GM23338 (cell line): ENCODE measurements around the gene GLP1R. TPM values are rescaled to one million over a fixed set of nuclear protein-coding genes. Genes with fewer than 3 reads are reported as not detected.

ENCODE experiments used
- ATAC-seq: fragments of 200-7000 bp; cut with Tn5 transposase; 3 replicates; pipeline ENCODE4 v1.9.1; 2020
- DNase-seq: peaks from one replicate; pipeline ENCODE4 v3.0.0-alpha.2; 2015; ENCODE audit warnings: low spot score
- H2AFZ ChIP-seq: fragments of 200-600 bp; sonication (generic); 2 replicates; pipeline ENCODE4 v1.8.0; 2016; ENCODE audit warnings: antibody characterized with exemption, mild to moderate bottlenecking, moderate library complexity
- H3F3A ChIP-seq: fragments of 200-600 bp; sonication (generic); replicated peaks from 2 replicates; pipeline ENCODE4 v1.8.0; 2017; ENCODE audit warnings: antibody characterized with exemption, mixed run types, low read depth
- H3K27ac ChIP-seq: fragments of 200-600 bp; sonication (generic); 2 replicates; pipeline ENCODE4 v1.6.1; 2016; ENCODE audit warnings: low read depth
- H3K27me3 ChIP-seq: fragments of 200-600 bp; sonication (generic); 2 replicates; pipeline ENCODE4 v1.8.0; 2016; ENCODE audit warnings: mild to moderate bottlenecking, mixed run types, moderate library complexity; ENCODE audit not compliant: insufficient read depth
- H3K36me3 ChIP-seq: fragments of 200-600 bp; sonication (generic); 2 replicates; pipeline ENCODE4 v1.8.0; 2016; ENCODE audit warnings: mild to moderate bottlenecking; ENCODE audit not compliant: insufficient read depth
- H3K4me1 ChIP-seq: fragments of 200-600 bp; sonication (generic); 2 replicates; pipeline ENCODE4 v1.8.0; 2016; ENCODE audit warnings: mild to moderate bottlenecking, moderate library complexity; ENCODE audit not compliant: insufficient read depth
- H3K4me2 ChIP-seq: fragments of 200-600 bp; sonication (generic); 2 replicates; pipeline ENCODE4 v1.7.1; 2017; ENCODE audit warnings: mixed run types
- H3K4me3 ChIP-seq: fragments of 200-600 bp; sonication (generic); 2 replicates; pipeline ENCODE4 v1.6.1; 2016; ENCODE audit warnings: mixed run types
- H3K79me2 ChIP-seq: fragments of 200-600 bp; sonication (generic); replicated peaks from 2 replicates; pipeline ENCODE4 v1.8.0; 2017; ENCODE audit warnings: mild to moderate bottlenecking; ENCODE audit not compliant: insufficient read depth
- H3K9me2 ChIP-seq: fragments of 200-600 bp; sonication (generic); 2 replicates; pipeline ENCODE4 v1.8.0; 2017; ENCODE audit not compliant: insufficient read depth
- H4K20me1 ChIP-seq: fragments of 200-600 bp; sonication (generic); replicated peaks from 2 replicates; pipeline ENCODE4 v1.8.0; 2017; ENCODE audit warnings: mild to moderate bottlenecking; ENCODE audit not compliant: insufficient read depth
- H3K27ac Mint-ChIP-seq: 2 replicates; pipeline ENCODE4 v1.8.0; 2020; ENCODE audit warnings: inconsistent platforms, mild to moderate bottlenecking, moderate library complexity, mixed read lengths
- H3K27me3 Mint-ChIP-seq: 3 replicates; pipeline ENCODE4 v1.8.0; 2022; ENCODE audit warnings: low read depth, mild to moderate bottlenecking, moderate library complexity, mixed read lengths, inconsistent platforms; ENCODE audit not compliant: insufficient read depth, poor library complexity
- H3K36me3 Mint-ChIP-seq: 3 replicates; pipeline ENCODE4 v1.8.0; 2021; ENCODE audit warnings: low read depth, mild to moderate bottlenecking, inconsistent platforms, moderate library complexity, mixed read lengths
- H3K4me1 Mint-ChIP-seq: 3 replicates; pipeline ENCODE4 v1.8.0; 2020; ENCODE audit warnings: mild to moderate bottlenecking, inconsistent platforms, mixed read lengths
- H3K4me3 Mint-ChIP-seq: 3 replicates; pipeline ENCODE4 v1.8.0; 2021; ENCODE audit warnings: moderate library complexity, mild to moderate bottlenecking, inconsistent platforms, mixed read lengths
- H3K9me3 Mint-ChIP-seq: 3 replicates; pipeline ENCODE4 v1.8.0; 2020; ENCODE audit warnings: moderate library complexity, mild to moderate bottlenecking, inconsistent platforms, mixed read lengths
- CREB1 ChIP-seq: fragments of 250-450 bp; sonication (Bioruptor Pico); IDR thresholded peaks from 2 replicates; pipeline ENCODE4 v1.5.0; 2020; ENCODE audit warnings: low read depth, mild to moderate bottlenecking, moderate library complexity
- CTCF ChIP-seq, 2 experiments: fragments of 200-600 bp in 1 of 2; sonication (generic) in 1 of 2; conservative IDR thresholded peaks; 2 replicates each; pipeline versions ENCODE4 v1.5.1 to v1.6.1; 2016 to 2017; ENCODE audit warnings: antibody characterized with exemption in 2 of 2, low read depth in 2 of 2, mild to moderate bottlenecking in 2 of 2, moderate library complexity in 1 of 2
- ETS1 ChIP-seq: IDR thresholded peaks from 2 replicates; pipeline ENCODE4 v1.6.1; 2016; ENCODE audit warnings: antibody characterized with exemption
- EZH2 ChIP-seq: fragments of 200-600 bp; sonication (generic); IDR thresholded peaks from one replicate; pipeline ENCODE4 v1.8.0; 2017; ENCODE audit warnings: antibody characterized with exemption, mild to moderate bottlenecking, low read depth; ENCODE audit not compliant: unreplicated experiment
- EZH2phosphoT487 ChIP-seq: fragments of 200-600 bp; sonication (generic); IDR thresholded peaks from one replicate; pipeline ENCODE4 v1.8.1; 2018; ENCODE audit warnings: antibody characterized with exemption; ENCODE audit not compliant: unreplicated experiment
- JUNB ChIP-seq: IDR thresholded peaks from one replicate; pipeline ENCODE4 v1.6.1; 2016; ENCODE audit warnings: antibody characterized with exemption; ENCODE audit not compliant: unreplicated experiment
- NANOG ChIP-seq: IDR thresholded peaks from 2 replicates; pipeline ENCODE4 v1.6.1; 2016; ENCODE audit warnings: antibody characterized with exemption, borderline replicate concordance
- POLR2AphosphoS5 ChIP-seq: IDR thresholded peaks from 2 replicates; pipeline ENCODE4 v1.6.1; 2016; ENCODE audit warnings: antibody characterized with exemption, low read depth
- REST ChIP-seq: IDR thresholded peaks from one replicate; pipeline ENCODE4 v1.6.1; 2018; ENCODE audit warnings: antibody characterized with exemption; ENCODE audit not compliant: unreplicated experiment
- STAT1 ChIP-seq: IDR thresholded peaks from one replicate; pipeline ENCODE4 v1.6.1; 2016; ENCODE audit warnings: antibody characterized with exemption; ENCODE audit not compliant: unreplicated experiment
- ZNF114 ChIP-seq: fragments of 250-450 bp; sonication (Bioruptor Pico); IDR thresholded peaks from 2 replicates; pipeline ENCODE4 v1.5.0; 2020; ENCODE audit warnings: mild to moderate bottlenecking, moderate library complexity
- ZNF331 ChIP-seq: fragments of 250-450 bp; sonication (Bioruptor Pico); IDR thresholded peaks from 2 replicates; pipeline ENCODE4 v1.5.0; 2020; ENCODE audit warnings: low read depth, mild to moderate bottlenecking, moderate library complexity
- ZNF462 ChIP-seq: fragments of 250-450 bp; sonication (Bioruptor Pico); IDR thresholded peaks from 2 replicates; pipeline ENCODE4 v1.5.0; 2020; ENCODE audit warnings: mild to moderate bottlenecking, moderate library complexity
- polyA plus RNA-seq: library from polyadenylated mRNA; unstranded; fragments of >200 nt; fragmentation: Nextera tagmentation; extraction: Ambion mirVana; gene quantifications from 2 replicates; pipeline ENCODE4 v1.2.1, GENCODE V29; 2016
- total RNA-seq: library from RNA; depleted of rRNA; stranded (reverse); fragments of >200 nt; shearing (Covaris generic); gene quantifications from 2 replicates; pipeline ENCODE4 v1.2.3, GENCODE V29; 2014

The GLP1R gene
- total and polyA plus RNA-seq, 2 experiments from 2014 or later = 0.42 to 3.7 TPM

GRCh38 chr6:39086711-39087110 lies 38.1 kb downstream of the GLP1R start:
- peaks cover 15% of the 10 kb centered on the region for H3K27me3 Mint-ChIP-seq

More at GRCh38 chr6:39086711-39087110, 38.1 kb downstream of the GLP1R start:
- Histone ChIP-seq H3K9me2 (no peaks in the 10 kb centered on the region), H3K36me3 (no peaks in the 10 kb centered on the region), H3F3A (no peaks in the 10 kb centered on the region), H3K27ac (no peak overlapping the region), H3K27me3 (no peaks in the 10 kb centered on the region), H4K20me1 (no peaks in the 10 kb centered on the region), H3K4me2 (no peak overlapping the region), H3K4me3 (no peak overlapping the region), H2AFZ (no peak overlapping the region; the same call in 1 of the 2 replicates), H3K79me2 (no peaks in the 10 kb centered on the region), H3K4me1 (peaks cover 7% of the 10 kb centered on the region)
- Mint-ChIP-seq H3K4me3 (no peak overlapping the region), H3K27ac (no peak overlapping the region), H3K4me1 (peaks cover 61% of the 10 kb centered on the region), H3K36me3 (no peaks in the 10 kb centered on the region; the same call in 2 of the 3 replicates), H3K9me3 (no peaks in the 10 kb centered on the region)
- ATAC-seq = no peak
- no peak for DNase-seq
- TF ChIP-seq EZH2 (no peak), EZH2phosphoT487 (no peak), NANOG (no peak), POLR2AphosphoS5 (no peak), ETS1 (no peak), REST (no peak), ZNF114 (CRISPR knock-in tag) (no peak), ZNF462 (CRISPR knock-in tag) (no peak), ZNF331 (no peak), CREB1 (CRISPR knock-in tag) (no peak), STAT1 (no peak), JUNB (no peak), CTCF (conservative IDR thresholded peaks at IDR 0.05; ENCODE audit: low read depth in 2 of 2) (no peak)
